Measurements from ENCODE around the gene KRTAP5-4.
"Not testable (repeated sequence)": the region's sequence is repeated elsewhere in the genome, so short reads cannot be mapped to it uniquely, and the experiment has no call there.

KRTAP5-4 gene, protein sequence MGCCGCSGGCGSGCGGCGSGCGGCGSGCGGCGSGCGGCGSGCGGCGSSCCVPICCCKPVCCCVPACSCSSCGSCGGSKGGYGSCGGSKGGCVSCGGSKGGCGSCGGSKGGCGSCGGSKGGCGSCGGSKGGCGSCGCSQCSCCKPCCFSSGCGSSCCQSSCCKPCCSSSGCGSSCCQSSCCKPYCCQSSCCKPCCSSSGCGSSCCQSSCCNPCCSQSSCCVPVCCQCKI

DNA sequence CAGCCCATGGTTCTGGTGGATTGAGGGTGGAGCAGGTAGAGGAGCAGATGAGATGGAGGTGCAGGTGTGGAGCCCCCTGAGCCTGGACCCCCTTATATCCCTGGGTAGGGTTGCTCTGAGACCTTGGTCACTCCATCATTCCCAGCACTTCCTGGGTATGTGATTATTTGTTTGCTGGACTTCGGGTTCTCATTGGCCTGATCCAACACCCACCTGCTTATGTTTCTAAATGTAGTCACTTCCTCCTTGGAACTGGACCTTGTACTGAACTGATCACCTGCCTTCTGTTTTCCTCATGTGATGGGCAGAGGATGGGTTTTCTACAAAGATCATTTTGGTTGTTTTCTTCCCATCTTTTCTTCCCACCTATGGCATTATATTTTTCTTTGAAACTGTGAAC lies at the start of gene KRTAP5-4:
Gene KRTAP5-4 (minus strand): TSS at position 53 of the 400 bp plus-strand sequence. CDS start 45 bp downstream, at position 8.
- no peak for DNase-seq (ENCODE audit: low spot score)

DNA sequence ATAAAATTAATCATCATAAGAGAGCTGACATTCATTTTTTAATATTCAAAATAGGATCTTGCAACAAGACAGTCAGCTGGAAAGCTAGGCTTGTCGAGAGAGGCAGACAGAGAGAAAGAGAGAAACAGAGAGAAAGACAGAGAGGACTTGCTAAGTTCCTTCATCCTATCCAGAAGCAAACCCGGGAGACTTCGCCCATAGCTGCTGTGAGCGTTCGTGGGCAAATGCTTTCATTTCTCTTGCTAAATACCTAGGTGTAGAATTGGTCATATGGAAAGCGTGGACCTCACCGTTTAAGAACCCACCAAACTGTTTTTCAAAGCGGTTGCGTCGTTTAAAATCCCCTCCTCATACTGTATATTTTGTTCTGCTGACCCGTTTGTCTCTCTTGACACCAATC lies 49.7 kb upstream of the KRTAP5-4 start:
- DNase-seq (ENCODE audit: low spot score): no peak

DNA sequence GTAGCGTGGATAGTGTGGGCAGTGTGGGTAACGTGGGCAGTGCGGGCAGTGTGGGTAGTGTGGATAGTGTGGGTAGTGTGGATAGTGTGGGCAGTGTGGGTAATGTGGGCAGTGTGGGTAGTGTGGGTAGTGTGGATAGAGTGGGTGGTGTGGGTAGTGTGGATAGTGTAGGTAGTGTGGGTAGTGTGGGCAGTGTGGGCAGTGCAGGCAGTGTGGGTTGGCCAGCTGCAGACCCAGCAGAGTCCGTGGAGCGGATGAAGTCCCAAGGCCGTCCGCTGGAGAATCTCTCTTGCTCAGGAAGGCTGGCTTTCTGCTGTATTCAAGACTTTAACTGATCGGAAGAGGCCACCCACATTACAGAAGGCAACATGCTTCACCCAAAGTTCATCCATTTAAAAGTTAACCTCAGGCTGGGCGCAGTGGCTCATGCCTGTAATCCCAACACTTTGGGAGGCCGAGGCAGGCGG lies 49.0 kb upstream of the KRTAP5-4 start:
- DNase-seq (ENCODE audit: low spot score): no peak

DNA sequence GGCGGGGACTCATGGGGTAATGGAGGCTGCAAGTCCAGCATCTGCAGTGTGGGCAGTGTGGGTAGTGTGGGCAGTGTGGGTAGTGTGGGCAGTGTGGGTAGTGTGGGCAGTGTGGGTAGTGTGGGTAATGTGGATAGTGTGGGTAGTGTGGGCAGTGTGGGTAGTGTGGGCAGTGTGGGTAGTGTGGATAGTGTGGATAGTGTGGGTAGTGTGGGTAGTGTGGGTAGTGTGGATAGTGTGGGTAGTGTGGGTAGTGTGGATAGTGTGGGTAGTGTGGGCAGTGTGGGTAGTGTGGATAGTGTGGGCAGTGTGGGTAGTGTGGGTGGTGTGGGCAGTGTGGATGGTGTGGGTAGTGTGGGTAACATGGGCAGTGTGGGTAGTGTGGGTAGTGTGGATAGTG lies 48.5 kb upstream of the KRTAP5-4 start:
- DNase-seq (ENCODE audit: low spot score): not testable (repeated sequence)

DNA sequence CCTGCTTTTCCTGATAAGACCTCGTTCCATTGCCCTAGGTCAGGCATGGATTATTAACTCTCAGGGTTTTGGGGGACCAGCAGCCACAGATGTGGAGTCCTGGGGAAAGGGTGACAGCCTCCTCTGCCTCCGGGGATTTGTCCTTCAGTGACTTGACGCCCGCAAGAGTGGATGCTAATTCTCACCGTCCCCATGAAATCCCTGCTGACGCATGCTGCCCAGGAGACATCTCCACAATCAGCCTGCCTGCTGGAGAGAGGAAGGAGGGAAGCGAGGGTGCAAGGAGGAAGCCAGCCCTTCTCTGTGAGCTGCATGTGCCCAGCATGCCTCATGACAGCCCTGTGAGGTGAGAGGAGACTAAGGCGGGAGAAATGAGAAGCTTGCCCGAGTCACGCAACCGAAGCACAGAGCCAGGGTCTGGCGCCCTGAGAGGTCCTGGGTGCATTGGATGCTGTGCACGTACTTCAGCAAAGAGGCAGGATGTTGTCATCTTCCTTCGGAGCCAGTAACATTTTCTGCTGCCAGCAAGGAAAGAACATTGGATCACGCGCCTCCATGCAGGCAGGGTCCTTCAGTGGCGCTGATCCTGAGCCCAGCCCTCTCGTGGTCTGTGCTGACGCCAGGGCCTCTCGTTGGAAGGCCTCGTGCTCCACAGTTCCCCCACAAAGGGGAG lies 47.7 kb upstream of the KRTAP5-4 start:
- no peak for DNase-seq (ENCODE audit: low spot score)

DNA sequence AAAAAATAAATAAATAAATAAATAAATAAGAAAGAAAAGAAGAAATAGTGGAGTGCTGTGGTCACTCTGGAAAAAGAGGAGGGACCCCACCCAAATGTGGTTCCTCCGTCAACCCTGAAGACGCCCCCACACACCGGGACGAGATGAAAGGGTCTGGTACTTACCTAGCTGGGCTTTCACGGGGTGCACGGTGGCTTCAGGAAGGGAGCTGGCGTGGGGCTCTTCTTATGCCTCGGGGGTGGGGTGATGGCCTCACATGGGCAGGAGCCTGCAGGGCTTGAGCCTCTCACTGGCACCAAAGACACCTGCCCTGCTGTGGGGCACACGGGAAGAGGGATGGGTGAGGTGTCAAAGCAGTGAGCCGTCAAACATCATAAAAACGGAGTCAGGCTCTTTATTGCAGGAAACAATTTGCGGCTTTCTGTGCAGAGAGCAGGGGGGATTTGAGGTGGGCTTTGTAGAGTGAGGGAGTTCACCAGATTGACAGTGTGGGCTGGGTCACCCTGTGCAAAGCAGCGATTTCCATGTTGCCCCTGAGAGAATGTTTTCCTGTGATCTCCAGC lies 47.1 kb upstream of the KRTAP5-4 start:
- DNase-seq (ENCODE audit: low spot score): no peak

DNA sequence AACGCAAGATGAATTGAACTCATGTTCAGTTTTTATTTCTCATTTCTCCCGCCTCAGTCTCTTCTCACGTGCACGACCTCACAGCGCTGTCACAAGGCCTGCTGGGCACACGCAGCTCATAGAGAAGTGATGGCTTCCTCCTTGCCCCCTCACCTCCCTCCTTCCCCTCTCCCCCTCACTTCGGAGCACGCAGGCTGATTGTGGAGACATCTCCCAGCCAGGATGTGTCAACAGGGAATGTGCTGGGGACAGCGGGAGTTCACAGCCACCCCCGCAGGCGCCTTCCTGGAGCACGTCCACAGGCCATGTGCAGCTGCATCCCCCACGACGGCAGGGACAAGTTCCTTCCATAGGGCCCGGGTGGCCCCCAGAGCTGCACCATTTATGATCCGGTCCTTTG lies 46.0 kb upstream of the KRTAP5-4 start:
- DNase-seq (ENCODE audit: low spot score): no peak

DNA sequence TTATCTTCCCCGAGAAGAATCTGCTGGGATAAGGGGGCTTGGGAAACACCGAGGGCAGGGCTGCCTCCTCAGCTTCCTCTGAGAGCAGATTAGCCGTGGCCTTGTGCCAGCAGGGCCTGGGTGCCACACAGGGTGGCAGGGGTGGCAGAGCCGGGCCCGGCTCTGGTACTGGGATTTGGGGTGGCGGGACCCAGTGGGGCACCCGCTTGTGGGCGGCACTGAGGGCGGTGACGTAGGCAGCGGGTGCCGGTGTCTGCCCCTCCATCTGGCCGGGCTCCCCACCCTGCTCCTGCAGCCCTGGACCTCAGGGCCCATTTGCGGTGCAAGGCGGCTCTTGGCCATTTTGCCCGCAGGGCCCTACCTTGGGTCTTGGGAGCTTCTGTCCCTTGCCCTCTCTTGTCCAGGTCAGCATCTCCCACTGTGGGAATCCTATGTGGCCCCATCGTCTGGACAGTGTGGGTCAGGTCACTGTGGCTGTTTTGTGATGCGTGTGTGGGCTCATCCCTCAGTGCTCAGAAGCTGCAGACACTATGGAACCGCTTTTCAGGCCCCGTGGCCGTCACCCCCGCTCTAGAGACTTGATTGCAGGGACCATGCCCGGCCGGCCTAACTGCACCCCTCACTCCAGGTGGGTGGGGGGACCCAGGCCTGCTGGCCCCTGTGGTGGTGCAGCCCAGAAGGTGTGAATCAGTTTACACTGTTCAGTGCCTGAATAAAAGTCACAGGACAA lies 45.3 kb upstream of the KRTAP5-4 start:
- DNase-seq (ENCODE audit: low spot score): no peak

DNA sequence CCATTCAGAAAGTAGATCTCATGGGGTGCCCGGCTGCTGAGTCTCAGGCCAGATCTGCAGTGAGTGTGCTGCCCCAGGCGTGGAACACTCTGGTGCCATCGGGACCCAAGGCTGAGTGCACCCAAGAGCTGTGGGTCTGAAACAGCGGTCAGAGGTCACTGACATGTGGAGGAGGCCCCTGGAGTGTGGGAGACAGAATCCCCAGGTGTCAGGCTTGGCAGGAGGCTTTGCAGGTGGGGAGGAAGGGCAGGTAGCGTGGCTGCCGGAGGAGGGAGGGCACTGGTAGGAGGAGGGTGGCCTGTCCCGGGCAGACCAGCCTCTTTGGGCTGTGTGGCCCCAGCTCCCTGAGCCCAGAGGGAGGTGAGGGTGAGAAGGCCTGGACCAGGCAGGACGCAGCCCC lies 43.4 kb upstream of the KRTAP5-4 start:
- DNase-seq (ENCODE audit: low spot score): no peak

DNA sequence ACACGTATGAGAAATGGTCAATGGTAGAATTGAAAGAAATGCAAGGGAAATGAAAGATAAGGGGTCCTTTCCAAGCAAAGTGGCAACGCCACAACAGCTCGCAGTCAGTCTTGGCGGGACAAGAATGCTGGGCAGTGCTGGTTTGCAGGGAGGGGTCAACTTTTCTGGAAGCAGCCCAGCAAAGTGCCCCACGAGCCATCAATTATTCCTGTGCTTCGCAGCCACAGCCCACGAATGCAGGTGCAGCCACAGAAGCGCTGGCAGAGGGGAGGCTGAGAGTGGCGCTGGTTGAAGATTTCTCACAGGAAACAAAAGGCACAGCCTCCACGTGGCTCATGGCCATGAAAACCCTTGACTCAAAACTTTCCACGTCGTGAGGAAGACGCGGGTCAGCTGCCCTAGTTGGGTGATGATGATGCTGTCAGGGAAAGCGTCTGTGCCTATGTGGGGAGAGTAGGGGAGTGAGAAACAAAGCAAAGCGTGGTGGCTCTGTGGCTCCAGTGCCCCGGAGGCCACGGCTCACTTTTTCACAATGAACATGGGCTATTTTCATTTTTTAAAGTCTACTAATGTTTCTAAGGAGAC lies 40.9 kb upstream of the KRTAP5-4 start:
- not testable (repeated sequence) for DNase-seq (ENCODE audit: low spot score)

DNA sequence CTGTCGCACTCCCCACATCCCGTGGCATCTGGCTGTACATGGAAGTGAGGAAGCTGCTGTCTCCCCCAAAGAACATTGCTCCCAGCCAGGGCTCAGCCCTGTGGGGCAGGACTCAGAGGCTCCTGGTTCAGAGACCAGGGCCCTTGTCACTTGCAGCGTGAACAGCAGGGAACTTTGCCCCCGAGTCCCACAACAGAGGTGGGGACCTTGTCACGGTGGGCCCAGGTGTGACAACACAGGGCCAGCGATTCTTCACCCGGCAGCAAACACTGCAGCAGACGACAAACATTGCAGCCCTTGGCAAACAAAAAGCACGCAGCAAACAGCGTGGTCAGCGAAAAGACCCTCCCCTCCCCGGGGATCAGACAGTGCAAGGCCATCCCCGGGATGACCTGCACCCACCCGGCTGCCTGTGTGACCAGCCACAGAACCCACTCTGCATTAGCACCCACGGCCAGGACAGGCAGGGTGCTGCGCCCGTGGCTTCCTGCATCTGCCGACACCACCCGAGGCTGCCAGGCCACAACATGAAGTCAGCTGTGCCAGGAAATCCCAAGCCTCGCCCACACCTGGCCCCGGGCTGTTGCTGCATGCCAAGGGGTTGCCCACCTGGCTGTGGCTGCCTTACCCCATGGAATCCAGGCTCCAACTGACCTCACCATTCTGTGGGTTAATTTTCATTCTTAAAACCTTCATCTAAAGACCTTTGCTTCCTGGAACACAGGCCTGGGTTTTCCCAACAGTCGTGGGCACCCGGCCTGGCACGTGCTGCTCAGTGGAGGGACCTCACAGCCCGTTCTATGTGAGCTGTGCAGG lies 39.7 kb upstream of the KRTAP5-4 start:
- DNase-seq (ENCODE audit: low spot score): not testable (repeated sequence)

DNA sequence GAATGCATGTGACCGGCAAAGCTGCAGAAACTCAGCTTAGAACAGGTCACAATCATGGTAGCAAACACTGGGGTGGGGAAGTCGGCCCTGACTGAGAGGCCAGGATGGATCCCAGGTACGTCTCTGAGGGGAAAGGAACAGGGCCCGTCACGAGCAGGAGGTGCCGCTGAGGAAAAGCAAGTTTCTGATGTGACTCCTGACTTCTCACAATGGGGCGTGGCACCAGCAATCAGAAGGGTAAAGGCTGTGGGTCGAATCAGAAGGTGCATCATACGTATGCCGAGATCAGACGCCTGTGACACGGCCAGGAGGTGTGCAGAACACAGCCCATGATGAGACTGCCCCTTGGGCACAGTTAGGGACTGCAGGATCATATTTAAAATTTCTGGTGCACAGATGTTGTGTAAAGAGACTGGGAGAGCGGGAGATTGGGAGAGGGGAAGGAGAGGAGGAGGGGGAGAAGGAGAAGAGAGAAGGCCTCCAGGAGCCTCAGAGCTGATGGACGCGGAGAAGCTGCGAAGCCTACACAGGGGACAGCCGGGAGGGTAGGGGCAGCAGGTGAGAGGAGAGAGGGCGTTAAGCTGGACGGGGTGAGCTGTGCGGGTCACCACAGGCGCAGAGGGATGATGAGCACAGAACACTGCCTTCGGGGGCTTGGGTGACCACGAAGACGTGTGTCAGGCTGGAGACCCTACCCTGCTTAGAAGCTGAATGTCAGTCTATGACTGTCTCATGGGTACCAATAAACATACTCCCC lies 38.4 kb upstream of the KRTAP5-4 start:
- no peak for DNase-seq (ENCODE audit: low spot score)

DNA sequence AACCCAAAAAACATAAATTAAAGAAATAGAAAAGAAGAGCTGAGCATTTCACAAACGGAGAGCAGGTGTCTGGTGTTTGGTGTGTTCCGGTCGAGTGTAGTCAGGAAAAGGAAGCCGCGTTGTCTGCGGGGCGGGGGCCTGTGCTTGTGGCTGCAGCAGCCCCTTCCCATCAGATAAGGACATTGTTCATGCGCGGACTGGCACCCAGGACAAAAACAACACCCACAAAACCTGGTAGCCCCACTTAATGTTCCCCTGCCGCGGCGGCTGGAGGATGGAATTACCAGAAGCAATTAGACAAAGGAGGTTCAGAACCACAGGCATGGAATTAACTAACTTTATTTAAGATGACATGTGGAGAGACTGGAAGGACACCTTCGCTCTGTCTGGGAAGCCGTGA lies 37.6 kb upstream of the KRTAP5-4 start:
- DNase-seq (ENCODE audit: low spot score): no peak

DNA sequence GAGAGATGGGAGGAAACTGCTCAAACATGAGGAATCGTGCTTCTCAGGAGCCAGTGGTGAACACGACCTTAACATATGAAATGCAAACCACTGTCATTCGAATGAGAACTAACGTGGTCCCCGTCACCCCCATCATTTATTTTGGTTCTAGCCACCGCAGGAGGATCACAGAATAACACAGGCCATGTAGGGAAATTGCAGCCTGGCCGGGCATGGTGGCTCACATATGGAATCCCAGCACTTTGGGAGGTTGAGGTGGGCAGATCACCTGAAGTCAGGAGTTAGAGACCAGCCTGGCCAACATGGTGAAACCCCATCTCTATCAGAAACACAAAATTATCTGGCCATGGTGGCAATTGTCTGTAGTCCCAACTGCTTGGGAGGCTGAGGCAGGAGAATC lies 34.7 kb upstream of the KRTAP5-4 start:
- no peak for DNase-seq (ENCODE audit: low spot score)

DNA sequence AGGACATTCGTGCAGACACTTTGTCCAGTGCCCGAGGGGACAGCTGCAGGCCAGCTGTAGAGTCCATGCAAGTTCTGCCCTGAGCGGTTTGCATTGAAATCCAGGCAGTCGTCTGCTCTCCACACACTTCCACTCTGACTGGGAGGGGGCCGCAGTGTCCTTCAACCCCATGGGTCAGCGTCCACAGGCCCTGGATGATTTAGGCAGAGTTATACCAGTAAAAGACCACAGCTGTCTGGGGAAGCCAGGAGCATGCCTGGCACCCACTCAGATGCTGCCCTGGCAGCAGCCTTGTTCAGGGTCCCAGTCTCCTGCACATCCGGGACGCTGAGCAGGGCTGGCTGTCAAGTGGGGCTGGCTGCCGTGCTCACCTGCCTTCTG lies 34.1 kb upstream of the KRTAP5-4 start:
- DNase-seq (ENCODE audit: low spot score): no peak

DNA sequence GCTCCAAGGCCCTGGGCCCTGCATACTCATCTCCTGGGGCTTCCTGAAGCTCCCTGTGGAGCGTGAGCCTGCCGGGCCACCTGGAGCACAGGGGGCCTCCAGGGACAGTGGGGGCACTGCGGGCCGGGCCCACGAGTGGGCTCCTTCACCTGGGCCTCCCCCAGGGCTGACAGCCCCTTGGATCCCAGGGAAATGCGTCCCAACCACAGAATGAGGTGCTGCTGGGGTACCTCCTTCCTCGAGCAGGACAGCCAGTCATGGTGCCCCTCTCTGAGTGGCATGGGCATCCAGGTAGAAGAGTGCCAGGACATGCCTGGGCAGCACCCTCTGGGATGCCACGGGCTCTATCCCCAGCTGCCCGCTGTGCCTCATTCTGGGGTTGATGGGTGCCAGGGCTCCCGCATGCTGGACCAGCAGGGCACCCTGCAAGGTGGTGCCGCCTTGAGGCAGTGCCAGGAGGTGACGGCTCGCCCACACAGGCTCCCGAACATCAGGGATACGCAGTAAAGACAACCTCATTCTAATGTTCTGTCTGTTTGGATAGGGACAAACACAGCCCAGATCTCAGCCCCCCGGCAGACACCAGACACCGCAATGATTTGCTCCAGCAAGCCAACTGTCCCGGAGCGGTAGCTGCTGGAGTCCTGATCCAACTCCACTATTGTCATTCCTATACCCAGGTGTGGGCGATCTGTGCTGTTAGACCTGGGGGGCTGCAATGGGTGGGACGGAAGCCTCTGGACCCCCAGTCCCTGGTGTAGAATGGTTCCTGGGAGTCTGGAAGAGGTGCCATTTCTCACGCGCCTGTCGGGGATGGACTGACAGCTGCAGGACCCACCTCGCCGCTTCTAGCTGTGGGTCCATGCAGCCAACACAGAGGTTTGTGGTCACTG lies 33.5 kb upstream of the KRTAP5-4 start:
- DNase-seq (ENCODE audit: low spot score): no peak

DNA sequence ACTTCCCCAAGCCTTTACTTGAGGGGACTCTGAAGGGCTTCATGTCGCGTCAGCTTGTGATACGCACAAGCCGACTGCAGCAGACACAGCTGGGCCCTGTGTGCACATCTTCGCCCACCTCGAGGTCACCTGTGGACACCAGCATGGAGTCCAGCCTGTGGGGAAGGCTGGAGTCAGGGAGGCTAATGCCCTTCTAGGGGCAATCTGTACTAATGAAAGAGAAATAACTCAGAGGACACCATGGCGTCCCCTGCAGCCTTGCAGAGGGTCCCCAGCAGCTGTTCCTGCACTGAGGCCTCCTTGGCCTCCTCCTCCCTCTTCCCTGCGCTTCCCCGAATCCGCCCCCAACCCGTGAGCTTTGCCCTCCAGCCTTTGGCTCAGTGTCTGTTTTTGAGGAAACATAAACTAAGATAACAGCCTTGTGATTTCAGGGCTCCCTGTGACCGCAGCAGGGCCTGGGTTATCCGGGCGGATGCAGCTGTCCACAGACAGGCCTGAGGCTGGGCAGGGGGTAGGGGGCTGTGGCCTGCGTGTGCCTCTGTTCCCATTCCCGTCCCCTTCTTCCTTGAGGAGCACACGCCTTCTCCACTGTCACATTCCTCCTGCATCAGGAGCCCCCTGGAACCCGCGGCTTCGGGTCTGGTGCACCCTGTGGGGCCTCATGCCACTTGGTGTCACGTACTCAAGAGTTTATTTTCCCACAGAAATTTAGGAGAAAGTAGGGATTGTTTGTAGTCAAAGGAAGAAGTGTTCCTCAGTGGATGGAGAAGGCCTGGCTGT lies 32.6 kb upstream of the KRTAP5-4 start:
- no peak for DNase-seq (ENCODE audit: low spot score)

DNA sequence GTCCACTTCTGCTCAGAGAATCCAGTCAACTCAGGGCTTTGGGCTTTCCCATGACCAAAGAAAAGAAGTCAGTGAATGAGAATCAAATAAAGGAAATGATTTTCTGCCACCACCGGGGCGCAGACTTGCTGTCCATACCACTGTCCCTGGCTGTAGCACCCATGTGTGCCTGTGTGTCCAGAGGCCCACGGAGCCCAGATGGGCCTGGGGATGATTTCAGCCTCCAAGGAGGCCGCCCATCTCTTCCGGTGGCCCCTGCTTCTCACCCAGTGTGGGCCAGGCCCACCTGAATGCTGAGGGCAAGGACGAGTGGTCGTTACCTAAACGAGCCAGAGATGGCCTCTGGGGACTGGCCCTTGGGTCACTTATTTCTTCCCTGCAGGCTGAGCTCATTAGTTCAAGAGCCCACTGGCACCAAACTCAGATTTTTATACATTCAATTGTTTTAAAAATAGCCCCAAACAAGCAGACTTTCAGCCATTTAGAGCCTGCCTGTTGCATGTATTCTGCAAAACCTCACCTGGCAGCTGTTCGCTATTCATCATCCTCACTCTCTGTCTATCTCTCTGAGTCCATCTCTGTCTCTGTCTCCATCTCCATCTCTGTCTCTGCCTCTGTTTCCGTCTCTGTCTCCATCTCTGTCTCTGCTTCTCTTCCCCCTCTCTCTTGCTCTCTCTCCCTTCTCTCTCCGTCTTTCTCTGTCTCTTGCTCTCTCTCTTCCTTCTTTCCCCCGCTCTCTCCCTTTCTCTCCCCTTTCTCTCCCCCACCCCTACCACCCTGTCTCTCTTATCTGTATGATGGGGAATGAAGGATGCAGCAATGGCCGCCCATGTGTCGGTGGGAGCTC lies 31.8 kb upstream of the KRTAP5-4 start:
- DNase-seq (ENCODE audit: low spot score): no peak

Data from GM03348 (cell line).